H1 (cell line): ENCODE data around the gene PIEZO1. TPM values are rescaled to one million over a fixed set of nuclear protein-coding genes. Genes with fewer than 3 reads are reported as not detected.

Experiments
- BRCA1 ChIP-seq: IDR thresholded peaks from 2 replicates; pipeline ENCODE4 v1.6.1; 2012; ENCODE audit warnings: low read depth, low read length, improper control_type of control experiment
- HDAC2 ChIP-seq, 2 experiments: fragments of 300-600 bp in 1 of 2; sonication (generic) in 1 of 2; IDR thresholded peaks; 2 replicates each; pipeline ENCODE4 v1.6.1; 2011 to 2012; ENCODE audit warnings: low read depth in 2 of 2, low read length in 2 of 2, mild to moderate bottlenecking in 2 of 2, moderate library complexity in 2 of 2, borderline replicate concordance in 1 of 2, inconsistent platforms in 1 of 2
- JUND ChIP-seq: IDR thresholded peaks from 2 replicates; pipeline ENCODE4 v1.6.1; 2011; ENCODE audit warnings: mild to moderate bottlenecking, improper control_type of control experiment, low read length
- RFX5 ChIP-seq: IDR thresholded peaks from 2 replicates; pipeline ENCODE4 v1.6.1; 2011; ENCODE audit warnings: low read depth, low read length, improper control_type of control experiment, borderline replicate concordance
- SIRT6 ChIP-seq: IDR thresholded peaks from one replicate; pipeline ENCODE4 v1.7.1; 2012; ENCODE audit warnings: low read length, inconsistent platforms
- YY1 ChIP-seq: IDR thresholded peaks from 2 replicates; pipeline ENCODE4 v1.6.1; 2011; ENCODE audit warnings: low read depth, mild to moderate bottlenecking, low read length
- polyA plus RNA-seq, 7 experiments: library from polyadenylated mRNA; depleted of rRNA in 3 of 7; stranded (reverse) in 5 of 7; unstranded in 2 of 7; fragments of >200 nt in 5 of 7; fragments of 200-250 nt in 2 of 7; gene quantifications; 1 replicate in 5 of 7; 2 replicates in 1 of 7; 4 replicates in 1 of 7; pipeline versions ENCODE4 v1.2.1 to v1.2.3, GENCODE V29; 2011 to 2013; ENCODE audit warnings: missing spikeins in 2 of 7, mixed read lengths in 2 of 7
- total RNA-seq: library from RNA; stranded (reverse); fragmentation: NEBNext Ultra II Directional; extraction: Animal tissue kit (Norgen Biotek cat#: 25700); gene quantifications from 2 replicates; pipeline ENCODE4 v1.2.1, GENCODE V29; 2021

The PIEZO1 gene
- total and polyA plus RNA-seq, 2 of the 8 experiments (the other 6 are each of a cell fraction or from before 2014, with no cell fraction given): 42.3 to 67.5 TPM

DNA sequence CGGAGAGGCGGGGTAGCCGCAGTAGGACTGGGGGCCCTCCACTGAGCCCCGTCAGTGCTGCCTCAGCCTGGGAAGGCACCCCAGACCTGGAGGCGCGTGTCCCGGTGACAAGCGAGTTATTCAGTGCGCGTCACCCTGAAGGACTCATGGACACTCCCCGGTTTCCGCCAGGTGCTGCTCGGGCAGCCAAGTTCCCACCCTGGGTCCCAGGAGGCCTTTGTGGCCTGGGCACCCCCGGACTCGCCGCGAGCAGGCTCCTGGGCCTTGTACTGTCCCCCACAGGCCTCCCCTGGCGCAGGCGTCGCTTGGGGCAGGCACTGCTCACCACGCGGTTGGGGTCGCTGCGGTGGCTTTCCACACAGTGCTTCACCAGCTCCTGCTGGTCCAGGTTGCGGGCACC, 86.4 kb downstream of the PIEZO1 start (continued):
- no peak for TF ChIP-seq RFX5
- no peak for TF ChIP-seq YY1
- TF ChIP-seq SIRT6: no peak
- TF ChIP-seq BRCA1: no peak
- TF ChIP-seq HDAC2 (IDR thresholded peaks at IDR 0.05; ENCODE audit: borderline replicate concordance in 1 of 2, low read depth in 2 of 2, low read length in 2 of 2): no peak
- no peak for TF ChIP-seq JUND
